Common myeloid progenitor, CD34-positive (primary cell): Measurements from ENCODE around the gene ADGRA3.

Experiments
- CTCF ChIA-PET: fragments of 350-600 bp; sonication (Branson Sonifier 250); formaldehyde crosslinking; loops from one replicate; lab custom pipeline; 2021; ENCODE audit warnings: antibody characterized with exemption; lab: Charles Lee
- POLR2A ChIA-PET: fragments of 350-600 bp; sonication (Branson Sonifier 250); formaldehyde crosslinking; loops from one replicate; lab custom pipeline; 2021; ENCODE audit warnings: antibody characterized with exemption; lab: Charles Lee
- DNase-seq, 3 donors: peaks; one replicate each; pipeline versions ENCODE4 v3.0.0 to v3.0.0-alpha.2; 2013
- H3K27ac ChIP-seq, 2 experiments: 1 replicate in 1 of 2; 2 replicates in 1 of 2; pipeline ENCODE4 v1.7.0; 2013; ENCODE audit warnings: inconsistent platforms in 2 of 2, low read length in 2 of 2, mild to moderate bottlenecking in 2 of 2, low read depth in 1 of 2, moderate library complexity in 1 of 2; ENCODE audit not compliant: severe bottlenecking in 2 of 2, insufficient read depth in 1 of 2, poor library complexity in 1 of 2
- H3K27me3 ChIP-seq, 5 experiments: replicated peaks in 2 of 5; 1 replicate in 3 of 5; 2 replicates in 2 of 5; pipeline versions ENCODE4 v1.6.1 to v1.7.0; 2013; ENCODE audit warnings: low read length in 4 of 5, mild to moderate bottlenecking in 2 of 5, moderate library complexity in 2 of 5, inconsistent platforms in 1 of 5; ENCODE audit not compliant: insufficient read depth in 5 of 5, control insufficient read depth in 4 of 5
- H3K36me3 ChIP-seq, 4 experiments: 1 replicate in 2 of 4; 2 replicates in 2 of 4; pipeline versions ENCODE4 v1.6.1 to v1.7.0; 2013; ENCODE audit warnings: low read length in 3 of 4, control low read depth in 1 of 4, mild to moderate bottlenecking in 1 of 4; ENCODE audit not compliant: control insufficient read depth in 4 of 4, insufficient read depth in 4 of 4
- H3K4me1 ChIP-seq, 4 experiments: 1 replicate in 3 of 4; 2 replicates in 1 of 4; pipeline versions ENCODE4 v1.6.1 to v1.7.1; 2013; ENCODE audit warnings: low read length in 3 of 4, mild to moderate bottlenecking in 3 of 4, control low read depth in 1 of 4, inconsistent platforms in 1 of 4, moderate library complexity in 1 of 4; ENCODE audit not compliant: control insufficient read depth in 4 of 4, insufficient read depth in 4 of 4; ENCODE audit errors: control extremely low read depth in 1 of 4
- H3K4me3 ChIP-seq, 7 experiments: 1 replicate in 4 of 7; 2 replicates in 3 of 7; pipeline versions ENCODE4 v1.5.1 to v1.7.0; 2013; ENCODE audit warnings: mild to moderate bottlenecking in 7 of 7, low read length in 6 of 7, moderate library complexity in 6 of 7, inconsistent platforms in 2 of 7, low read depth in 2 of 7, control low read depth in 1 of 7; ENCODE audit not compliant: insufficient read depth in 4 of 7, control insufficient read depth in 1 of 7; ENCODE audit errors: extremely low read depth in 1 of 7
- H3K9me3 ChIP-seq, 5 experiments: 1 replicate in 4 of 5; 2 replicates in 1 of 5; pipeline versions ENCODE4 v1.6.1 to v1.7.1; 2013; ENCODE audit warnings: low read length in 4 of 5, mild to moderate bottlenecking in 2 of 5, inconsistent platforms in 1 of 5, low read depth in 1 of 5, moderate library complexity in 1 of 5; ENCODE audit not compliant: control insufficient read depth in 4 of 5, insufficient read depth in 2 of 5; ENCODE audit errors: control extremely low read depth in 1 of 5
- WGBS: methylation state at CpG from one replicate; pipeline ENCODE4 v1.1.5; 2013; ENCODE audit not compliant: insufficient coverage; 5-methylcytosine and 5-hydroxymethylcytosine counted together

The ADGRA3 gene

DNA sequence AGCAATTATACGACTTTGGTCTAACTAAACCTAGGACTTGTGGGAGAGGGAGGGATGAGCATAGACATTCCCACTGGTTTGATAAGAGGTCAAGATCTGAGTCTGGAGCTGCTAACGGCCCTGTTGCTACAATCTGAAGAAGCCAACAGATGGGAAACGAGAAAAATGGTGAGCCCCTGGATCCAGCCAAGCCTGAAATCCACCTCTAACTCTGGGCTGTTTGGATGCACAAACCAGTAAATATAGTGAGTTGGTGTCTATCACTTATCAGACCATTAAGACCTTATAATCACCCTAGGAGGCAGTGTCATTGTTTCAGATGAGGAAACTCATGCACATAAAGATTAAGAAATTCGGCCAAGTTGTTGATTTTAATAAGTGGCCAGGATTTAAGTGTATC lies 50.5 kb downstream of the ADGRA3 start:
- Histone ChIP-seq H3K4me3 (no peak overlapping the region), H3K27ac (no peak overlapping the region), H3K4me1 (no peaks in the 10 kb centered on the region), H3K9me3 (no peaks in the 10 kb centered on the region), H3K36me3 (peaks cover under 1 to 6% (median 2%) of the 10 kb centered on the region in 4 experiments), H3K27me3 (no peaks in the 10 kb centered on the region)
- POLR2A ChIA-PET: no interaction called here
- DNase-seq: no peak
- WGBS: 100% methylated on average over 2 of the region's 4 CpGs
- CTCF ChIA-PET: interaction anchor here (1.4 kb wide), 1 partner anchor 11 kb away, joined by 5 read pairs; no protein-coding TSS in a partner anchor

DNA sequence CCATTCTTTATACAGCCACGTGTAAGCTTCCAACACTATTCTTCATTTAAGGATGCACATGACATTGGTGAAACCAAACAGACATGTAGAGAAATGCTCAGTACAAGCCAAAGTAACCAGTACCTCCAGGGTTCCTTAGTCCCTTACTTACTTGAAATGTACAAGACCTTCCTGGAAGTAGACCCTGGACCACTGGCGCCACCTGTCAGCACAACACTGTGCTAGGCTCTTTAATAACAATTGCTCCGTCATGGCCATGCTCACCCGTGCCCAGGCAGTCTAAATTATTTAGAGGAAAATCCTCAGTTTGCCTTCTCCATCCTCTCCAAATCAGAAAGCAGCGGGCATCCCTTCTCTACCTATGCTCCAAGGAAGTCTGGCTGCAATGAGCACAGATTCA lies 52.7 kb downstream of the ADGRA3 start:
- WGBS: 100% methylated on average over 4 of the region's 5 CpGs
- CTCF ChIA-PET: no interaction called here

DNA sequence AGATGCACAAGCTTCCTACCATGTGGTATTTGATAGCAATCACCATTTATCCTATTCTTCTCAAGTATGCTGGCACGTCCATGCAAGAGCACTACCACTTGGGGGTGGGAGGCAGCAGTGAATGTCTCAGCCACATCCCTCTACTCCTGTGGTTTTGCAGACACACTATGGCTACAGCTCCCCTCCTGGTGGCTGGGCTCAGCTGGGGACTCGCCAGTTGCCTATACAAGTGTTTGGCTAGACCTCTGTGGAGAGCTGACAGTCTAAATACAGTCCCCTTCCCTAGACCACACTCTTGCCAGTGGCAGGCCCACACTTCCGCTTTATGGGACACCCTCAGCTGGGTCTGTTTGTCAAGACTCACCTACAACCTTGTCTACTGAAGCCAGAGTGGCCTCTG lies 53.2 kb downstream of the ADGRA3 start:
- CTCF ChIA-PET: no interaction called here
- DNase-seq: peak in 2 of 3 donors; percentile 10 to 14

More for the DNA sequence above, 52.7 kb downstream of the ADGRA3 start:
- DNase-seq: no peak
- Histone ChIP-seq H3K9me3 (no peaks in the 10 kb centered on the region), H3K27ac (no peak overlapping the region), H3K4me3 (no peak overlapping the region), H3K36me3 (peaks cover 0 to 4% (median 2%) of the 10 kb centered on the region in 4 experiments), H3K27me3 (no peaks in the 10 kb centered on the region), H3K4me1 (no peaks in the 10 kb centered on the region)
- POLR2A ChIA-PET: no interaction called here

GRCh38 chr4:22460266-22460665 lies 55.6 kb downstream of the ADGRA3 start:
- H3K36me3 ChIP-seq: peaks cover 2 to 12% (median 2%) of the 10 kb centered on the region in 4 experiments
- H3K4me3 ChIP-seq: no peak overlapping the region
- DNase-seq: no peak
- CTCF ChIA-PET: no interaction called here
- no peaks in the 10 kb centered on the region for H3K9me3 ChIP-seq
- POLR2A ChIA-PET: no interaction called here
- H3K27ac ChIP-seq: no peak overlapping the region
- no peaks in the 10 kb centered on the region for H3K4me1 ChIP-seq
- no peaks in the 10 kb centered on the region for H3K27me3 ChIP-seq

More for the DNA sequence above, 53.2 kb downstream of the ADGRA3 start:
- Histone ChIP-seq H3K27me3 (no peaks in the 10 kb centered on the region), H3K36me3 (peaks cover 2 to 4% (median 2%) of the 10 kb centered on the region in 4 experiments), H3K4me1 (no peaks in the 10 kb centered on the region), H3K4me3 (no peak overlapping the region), H3K9me3 (no peaks in the 10 kb centered on the region), H3K27ac (no peak overlapping the region)
- 92% methylated on average over 2 of the region's 3 CpGs for WGBS
- POLR2A ChIA-PET: no interaction called here

- H3K9me3 ChIP-seq: no peaks in the 10 kb centered on the region
- POLR2A ChIA-PET: no interaction called here
- H3K27me3 ChIP-seq: no peaks in the 10 kb centered on the region
- no peak overlapping the region for H3K27ac ChIP-seq
- H3K4me3 ChIP-seq: no peak overlapping the region
- no peak for DNase-seq
- CTCF ChIA-PET: no interaction called here
- H3K4me1 ChIP-seq: no peaks in the 10 kb centered on the region
- 100% methylated on average over 4 of the region's 4 CpGs for WGBS
- H3K36me3 ChIP-seq: peaks cover 0 to 12% (median 4%) of the 10 kb centered on the region in 4 experiments
Measured at GRCh38 chr4:22458098-22458497, 57.8 kb downstream of the ADGRA3 start.

- H3K36me3 ChIP-seq: peaks cover 2 to 12% (median 4%) of the 10 kb centered on the region in 4 experiments
- H3K27ac ChIP-seq: no peak overlapping the region
- DNase-seq: no peak
- H3K27me3 ChIP-seq: no peaks in the 10 kb centered on the region
- H3K4me1 ChIP-seq: no peaks in the 10 kb centered on the region
- CTCF ChIA-PET: interaction anchor here (1.5 kb wide), 1 partner anchor 26 kb away, joined by 3 read pairs; no protein-coding TSS in a partner anchor
- no peak overlapping the region for H3K4me3 ChIP-seq
- 100% methylated on average over 1 of the region's 3 CpGs for WGBS
- H3K9me3 ChIP-seq: no peaks in the 10 kb centered on the region
- POLR2A ChIA-PET: no interaction called here
Measured at GRCh38 chr4:22457348-22457747, 58.5 kb downstream of the ADGRA3 start.

DNA sequence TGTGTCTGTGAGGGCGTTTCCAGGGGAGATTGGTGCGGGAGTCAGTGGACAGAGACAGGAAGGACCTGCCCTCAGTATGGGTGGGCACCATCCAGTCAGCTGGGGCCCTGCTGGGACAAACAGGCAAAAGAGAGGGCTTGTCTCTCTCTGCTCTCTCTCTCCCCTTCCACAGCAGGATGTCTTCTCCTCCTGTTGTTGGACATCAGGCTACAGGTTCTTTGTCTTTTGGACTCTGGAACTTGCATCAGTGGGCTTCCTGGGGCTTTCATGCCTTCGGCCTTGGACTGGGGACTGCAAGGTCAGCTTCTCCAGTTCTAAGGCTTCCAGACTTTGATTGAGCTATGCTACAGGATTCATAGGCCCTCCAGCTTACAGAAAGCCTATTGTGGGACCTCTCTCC lies 59.6 kb downstream of the ADGRA3 start:
- WGBS: 94% methylated on average over 1 of the region's 3 CpGs
- POLR2A ChIA-PET: no interaction called here
- CTCF ChIA-PET: interaction anchor here (1.5 kb wide), 1 partner anchor 27 kb away, joined by 3 read pairs; no protein-coding TSS in a partner anchor
- no peak for DNase-seq
- Histone ChIP-seq H3K36me3 (peaks cover 2 to 17% (median 4%) of the 10 kb centered on the region in 4 experiments), H3K4me1 (no peaks in the 10 kb centered on the region), H3K27ac (no peak overlapping the region), H3K27me3 (no peaks in the 10 kb centered on the region), H3K4me3 (no peak overlapping the region), H3K9me3 (no peaks in the 10 kb centered on the region)
